Astrocyte of the spinal cord (primary cell): ENCODE measurements around the gene FAM170A.

Source experiments
- DNase-seq: peaks from one replicate; pipeline ENCODE4 v3.0.0; 2011; ENCODE audit warnings: low read depth, low spot score
- H3K4me3 ChIP-seq: 2 replicates; pipeline ENCODE4 v1.5.1; 2011; ENCODE audit warnings: low read depth, mild to moderate bottlenecking, low read length, moderate library complexity
- in situ Hi-C: cut with HindIII; loops from 2 replicates; pipeline ENCODE4 v1.10.0; 2017; ENCODE audit warnings: low sequenced_read_pairs
- TF ChIP-seq, protein P1 (sequence below): IDR thresholded peaks from 2 replicates; pipeline ENCODE4 v1.5.1; 2012; ENCODE audit warnings: low read depth, mild to moderate bottlenecking, low read length, inconsistent platforms

Gene FAM170A, protein sequence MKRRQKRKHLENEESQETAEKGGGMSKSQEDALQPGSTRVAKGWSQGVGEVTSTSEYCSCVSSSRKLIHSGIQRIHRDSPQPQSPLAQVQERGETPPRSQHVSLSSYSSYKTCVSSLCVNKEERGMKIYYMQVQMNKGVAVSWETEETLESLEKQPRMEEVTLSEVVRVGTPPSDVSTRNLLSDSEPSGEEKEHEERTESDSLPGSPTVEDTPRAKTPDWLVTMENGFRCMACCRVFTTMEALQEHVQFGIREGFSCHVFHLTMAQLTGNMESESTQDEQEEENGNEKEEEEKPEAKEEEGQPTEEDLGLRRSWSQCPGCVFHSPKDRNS

DNA sequence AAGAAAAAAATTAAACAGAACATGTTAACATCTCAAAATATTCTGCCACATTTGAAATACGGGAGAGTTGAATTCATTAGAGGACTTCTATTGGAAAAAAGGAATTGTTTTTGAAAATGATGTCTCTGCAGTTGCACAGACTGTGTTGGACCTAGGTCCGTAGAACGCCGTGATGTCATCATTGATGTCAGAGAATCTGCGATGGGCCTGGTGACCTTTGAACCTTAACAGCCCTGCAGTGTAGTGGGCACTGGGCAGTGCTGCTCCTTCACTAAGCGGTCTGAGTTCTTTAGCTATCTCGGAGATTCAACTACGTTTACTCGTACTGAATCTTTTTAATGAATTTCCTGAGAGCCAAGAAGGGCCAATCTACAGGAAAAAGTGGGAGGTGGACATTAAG is at the start of gene FAM170A:
Gene FAM170A (plus strand): TSS at position 220 of the 400 bp plus-strand sequence. CDS start 211 bp downstream, outside the sequence.
- no peak within 1 kb of the TSS for H3K4me3 ChIP-seq
- TF ChIP-seq, protein P1, sequence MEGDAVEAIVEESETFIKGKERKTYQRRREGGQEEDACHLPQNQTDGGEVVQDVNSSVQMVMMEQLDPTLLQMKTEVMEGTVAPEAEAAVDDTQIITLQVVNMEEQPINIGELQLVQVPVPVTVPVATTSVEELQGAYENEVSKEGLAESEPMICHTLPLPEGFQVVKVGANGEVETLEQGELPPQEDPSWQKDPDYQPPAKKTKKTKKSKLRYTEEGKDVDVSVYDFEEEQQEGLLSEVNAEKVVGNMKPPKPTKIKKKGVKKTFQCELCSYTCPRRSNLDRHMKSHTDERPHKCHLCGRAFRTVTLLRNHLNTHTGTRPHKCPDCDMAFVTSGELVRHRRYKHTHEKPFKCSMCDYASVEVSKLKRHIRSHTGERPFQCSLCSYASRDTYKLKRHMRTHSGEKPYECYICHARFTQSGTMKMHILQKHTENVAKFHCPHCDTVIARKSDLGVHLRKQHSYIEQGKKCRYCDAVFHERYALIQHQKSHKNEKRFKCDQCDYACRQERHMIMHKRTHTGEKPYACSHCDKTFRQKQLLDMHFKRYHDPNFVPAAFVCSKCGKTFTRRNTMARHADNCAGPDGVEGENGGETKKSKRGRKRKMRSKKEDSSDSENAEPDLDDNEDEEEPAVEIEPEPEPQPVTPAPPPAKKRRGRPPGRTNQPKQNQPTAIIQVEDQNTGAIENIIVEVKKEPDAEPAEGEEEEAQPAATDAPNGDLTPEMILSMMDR = no peak
- DNase-seq = no peak
- in situ Hi-C loops = no loop called here

- in situ Hi-C loops = no loop called here
- TF ChIP-seq, protein P1 = no peak
- no peak for DNase-seq
- no peak overlapping the region for H3K4me3 ChIP-seq
These were observed 46.4 kb upstream of the FAM170A start for GRCh38 chr5:119582987-119583386.

DNA sequence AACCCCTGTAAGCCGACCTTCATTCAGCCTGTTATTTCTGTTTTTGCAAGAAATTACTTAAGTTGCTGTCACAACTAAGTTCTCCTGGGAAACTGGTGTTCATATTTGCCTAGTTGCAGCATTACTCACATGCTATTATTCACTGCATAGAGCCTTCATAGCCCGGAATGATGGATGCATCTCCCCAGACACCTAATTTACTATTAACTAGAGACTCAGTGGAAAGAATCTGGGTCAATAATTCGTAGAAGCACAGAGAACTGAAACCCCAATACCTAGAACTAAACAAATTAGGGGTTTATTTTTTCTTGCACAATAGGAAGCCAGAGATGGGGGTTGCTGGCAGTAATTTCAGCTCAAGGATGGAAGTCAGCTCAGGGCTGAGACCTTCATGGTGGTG is 45.7 kb upstream of the FAM170A start:
- H3K4me3 ChIP-seq = no peak overlapping the region
- in situ Hi-C loops = no loop called here
- TF ChIP-seq, protein P1 = no peak
- no peak for DNase-seq

DNA sequence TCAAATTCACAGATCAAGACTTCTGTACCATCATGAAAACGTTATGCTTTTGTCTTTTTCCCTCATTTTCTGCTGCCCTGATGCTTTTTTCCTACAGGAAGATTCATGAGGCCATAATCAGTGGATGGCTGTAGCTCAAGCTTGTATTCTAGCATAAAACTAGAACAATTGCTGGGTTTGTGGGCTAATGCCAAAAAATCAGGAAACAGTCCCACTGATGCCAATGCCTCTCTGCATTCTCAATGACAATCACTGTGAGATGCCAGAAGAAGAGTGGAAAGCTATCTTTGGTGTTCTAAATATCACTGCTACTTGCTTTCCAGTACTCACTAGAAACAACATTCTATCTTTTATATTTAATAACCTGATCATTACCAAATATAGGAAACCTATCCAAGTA is 33.3 kb upstream of the FAM170A start:
- in situ Hi-C loops = no loop called here
- DNase-seq = no peak
- H3K4me3 ChIP-seq = no peak overlapping the region
- TF ChIP-seq, protein P1 = no peak

GRCh38 chr5:119597728-119598298 is 31.5 kb upstream of the FAM170A start:
- TF ChIP-seq, protein P1 = no peak
- H3K4me3 ChIP-seq = no peak overlapping the region
- in situ Hi-C loops = no loop called here
- no peak for DNase-seq

DNA sequence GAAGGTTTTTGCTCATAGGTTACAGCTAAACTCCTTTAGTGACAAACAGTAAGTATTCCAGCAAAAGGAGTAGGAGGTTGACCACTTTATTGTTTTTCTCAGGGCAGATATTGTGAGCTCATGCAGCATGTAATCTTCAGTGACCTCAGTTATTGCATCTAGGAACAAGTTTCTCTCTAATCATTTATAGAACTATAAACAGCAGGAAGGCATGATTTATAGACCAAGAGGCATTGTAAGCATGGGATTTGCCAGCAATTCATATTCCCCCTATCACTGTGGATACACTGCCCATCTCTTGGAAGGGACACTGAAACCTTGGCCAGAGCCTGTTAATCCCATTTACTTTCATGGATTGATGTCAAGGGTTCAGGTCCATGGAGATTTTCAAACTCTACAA is 15.4 kb upstream of the FAM170A start:
- H3K4me3 ChIP-seq = no peak overlapping the region
- no peak for DNase-seq
- TF ChIP-seq, protein P1 = no peak
- in situ Hi-C loops = no loop called here
